ENCODE measurements around the gene COP1. TPM values are rescaled to one million over a fixed set of nuclear protein-coding genes. Genes with fewer than 3 reads are reported as not detected.
"Not testable (repeated sequence)": the region's sequence is repeated elsewhere in the genome, so short reads cannot be mapped to it uniquely, and the experiment has no call there.

COP1 gene
- 10 to 100 TPM; 26.3 to 28.5 TPM for total RNA-seq
- long read RNA-seq, partial matches to known transcripts = 0 of 8 reads
- long read RNA-seq, other reads (novel, unspliced or antisense) = 4 of 8 reads

DNA sequence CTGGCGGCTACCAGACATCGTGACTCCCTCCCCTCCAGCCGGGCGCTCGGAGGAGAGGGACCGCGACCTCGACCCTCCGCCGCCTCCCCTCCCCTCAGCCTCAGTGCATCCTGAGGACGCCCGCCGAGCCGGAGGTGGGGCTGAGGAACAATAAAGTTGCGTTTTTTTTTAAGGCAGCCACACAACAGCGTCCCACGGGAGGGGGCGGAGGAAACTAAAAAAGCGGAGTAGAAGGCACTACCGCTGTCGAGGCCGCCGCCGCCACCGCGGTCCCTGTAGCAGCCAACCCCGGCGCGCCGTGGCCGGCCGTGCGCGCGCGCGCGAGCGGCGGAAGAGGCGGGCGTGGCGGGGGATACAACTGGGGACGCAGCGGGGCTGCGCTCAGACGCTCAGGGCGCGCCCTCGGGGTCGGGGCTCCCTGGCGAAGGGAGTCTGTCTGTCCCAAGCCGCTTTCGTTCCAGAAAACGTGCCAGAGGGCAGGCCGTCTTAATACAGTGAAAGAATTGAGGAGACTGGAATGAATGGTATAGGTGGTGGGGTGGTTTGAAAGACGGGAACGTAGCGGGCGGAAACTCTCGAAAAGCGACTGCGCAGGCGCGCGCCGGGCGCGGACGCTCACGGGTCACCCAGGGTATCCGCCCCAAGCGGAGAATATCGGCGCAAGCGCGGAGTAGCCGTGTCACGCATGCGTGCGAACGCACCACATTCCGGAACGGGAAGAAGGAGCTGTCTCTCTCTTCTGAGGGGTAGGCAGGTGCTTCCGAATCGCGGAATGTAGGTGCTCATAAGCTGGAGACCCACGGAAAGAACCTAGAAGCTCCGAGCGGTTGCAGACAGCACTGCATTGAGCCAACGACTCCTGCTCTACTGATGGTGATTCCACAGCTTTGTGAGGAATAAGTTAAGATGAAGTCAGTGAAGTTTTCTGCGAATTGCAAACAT is at the start of gene COP1:
TSS of gene COP1 (minus strand) at position 326 of the 942 bp plus-strand sequence. CDS start at position 18, 308 bp downstream.
- intact Hi-C loops (cut with DNase I) = no loop called here
- DNase-seq (peak; percentile 98), ATAC-seq (peak; percentile 97)

GRCh38 chr1:176252191-176252590 is 45.1 kb upstream of the COP1 start:
- ATAC-seq (no peak), DNase-seq (no peak)
- intact Hi-C loops (cut with DNase I) = no loop called here

GRCh38 chr1:176244851-176245250 is 37.8 kb upstream of the COP1 start:
- no peak for DNase-seq
- intact Hi-C loops (cut with DNase I) = no loop called here
- ATAC-seq = no peak

DNA sequence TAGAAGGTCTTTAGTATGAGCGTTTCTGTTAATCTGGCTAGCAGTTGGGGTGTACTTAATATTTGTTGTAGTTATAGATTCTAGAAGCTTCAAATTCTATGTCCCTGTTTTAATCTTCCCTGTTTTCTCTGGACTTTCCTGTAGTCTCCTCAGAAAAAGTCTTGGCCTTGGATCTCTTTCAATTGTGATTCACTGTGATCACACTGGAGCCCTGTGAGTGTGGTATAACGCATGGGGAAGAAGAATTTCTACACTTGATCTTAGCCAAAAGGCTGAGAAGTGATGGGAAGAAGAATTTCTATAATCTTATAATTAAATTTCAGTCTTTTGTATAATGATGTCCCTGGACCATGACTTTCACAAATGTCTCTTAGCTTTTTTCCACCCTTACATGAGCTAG is 36.7 kb upstream of the COP1 start:
- ATAC-seq (no peak), DNase-seq (no peak)
- intact Hi-C loops (cut with DNase I) = no loop called here

DNA sequence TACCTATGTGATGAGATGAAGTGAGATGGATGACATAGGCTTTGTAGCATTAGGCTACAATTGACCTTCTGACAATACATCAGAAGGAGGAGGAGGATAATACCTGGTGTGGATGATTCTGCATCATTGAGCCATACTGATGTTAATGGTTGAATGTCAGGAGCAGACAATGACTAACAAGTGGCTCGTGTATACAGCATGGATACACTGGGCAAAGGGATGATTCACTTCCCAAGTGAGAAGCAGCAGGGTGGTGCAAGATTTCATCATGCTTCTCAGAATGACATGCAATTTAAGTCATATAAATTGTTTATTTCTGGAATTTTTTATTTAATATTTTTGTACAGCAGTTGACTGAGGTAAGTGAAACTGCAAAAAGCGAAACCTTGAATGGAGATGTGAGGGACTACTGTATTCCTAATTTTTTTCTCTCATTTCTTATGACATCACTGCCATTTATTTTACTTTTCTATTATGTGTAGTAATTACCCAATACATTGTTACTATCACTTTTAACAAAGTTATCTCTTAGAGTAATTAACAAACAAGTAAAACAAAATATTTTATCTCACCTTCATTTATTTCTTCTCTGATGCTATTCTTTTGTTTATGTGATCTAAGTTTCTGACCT is 34.4 kb upstream of the COP1 start:
- intact Hi-C loops (cut with DNase I) = no loop called here
- no peak for DNase-seq
- ATAC-seq = peak in 1 of 2 donors; percentile 64

GRCh38 chr1:176233657-176234056 is 26.6 kb upstream of the COP1 start:
- DNase-seq; intact Hi-C loops (cut with DNase I); ATAC-seq: not testable (repeated sequence)

GRCh38 chr1:176227579-176227978 is 20.5 kb upstream of the COP1 start:
- no peak for DNase-seq
- ATAC-seq = no peak
- intact Hi-C loops (cut with DNase I) = no loop called here

GRCh38 chr1:176225911-176226310 is 18.8 kb upstream of the COP1 start:
- DNase-seq (no peak), ATAC-seq (no peak)
- intact Hi-C loops (cut with DNase I) = no loop called here

- intact Hi-C loops (cut with DNase I) = no loop called here
- no peak for DNase-seq
- ATAC-seq = no peak
Observed at GRCh38 chr1:176225479-176225875, 18.4 kb upstream of the COP1 start.

- ATAC-seq (no peak), DNase-seq (no peak)
- intact Hi-C loops (cut with DNase I) = no loop called here
Observed at GRCh38 chr1:176222196-176222595, 15.1 kb upstream of the COP1 start.

- ATAC-seq (no peak), DNase-seq (no peak)
- intact Hi-C loops (cut with DNase I) = no loop called here
Observed at GRCh38 chr1:176220100-176220689, 13.1 kb upstream of the COP1 start.

DNA sequence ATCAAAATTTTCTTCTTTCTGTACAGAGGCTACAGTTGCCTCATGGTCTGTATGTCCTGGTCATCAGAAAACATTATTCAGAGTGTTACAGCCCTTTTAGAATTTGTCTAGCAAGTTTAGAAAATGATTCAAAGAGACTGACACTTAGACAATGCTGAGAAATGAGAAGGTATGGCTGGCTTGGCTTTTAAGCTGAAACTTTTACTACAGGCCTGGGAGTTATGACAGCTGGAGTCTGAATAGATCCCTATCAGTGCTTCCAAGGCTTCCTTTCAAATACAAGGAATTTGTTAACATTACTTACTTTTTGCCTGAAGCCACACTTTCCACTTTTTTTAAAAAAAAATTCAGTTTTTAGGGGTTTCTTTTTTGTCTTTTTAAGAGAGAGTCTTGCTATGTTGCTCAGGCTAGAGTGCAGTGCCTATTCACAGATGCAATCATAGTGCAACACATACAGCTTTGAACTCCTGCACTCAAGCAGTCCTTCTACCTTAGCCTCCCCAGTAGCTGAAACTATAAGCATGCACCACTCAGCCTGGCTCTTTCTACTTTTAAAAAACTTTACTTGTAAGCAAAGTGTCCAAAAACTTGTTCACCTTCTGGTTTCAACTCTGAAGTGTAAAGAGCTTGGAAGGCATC is 10.5 kb upstream of the COP1 start:
- ATAC-seq (no peak), DNase-seq (no peak)
- intact Hi-C loops (cut with DNase I) = no loop called here

DNA sequence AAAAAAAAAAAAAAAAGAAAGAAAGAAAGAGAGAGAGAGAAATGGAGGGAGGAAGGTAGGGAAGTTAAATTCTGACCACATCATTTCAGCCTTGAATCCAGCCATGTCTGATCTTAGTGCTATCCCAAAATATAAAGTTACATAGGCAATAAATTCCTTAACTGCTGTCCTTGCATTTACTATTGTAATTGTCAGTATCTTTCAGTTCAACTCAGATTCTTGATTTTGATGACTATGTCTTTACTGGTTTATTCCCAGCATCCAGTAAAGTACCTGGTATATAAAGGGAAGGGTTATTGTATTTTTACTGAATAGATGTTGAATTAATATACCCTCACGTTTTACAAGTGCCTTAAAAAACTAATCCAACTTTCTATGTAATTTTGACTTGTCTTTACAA is 8.9 kb upstream of the COP1 start:
- no peak for ATAC-seq
- DNase-seq = no peak
- intact Hi-C loops (cut with DNase I) = no loop called here

DNA sequence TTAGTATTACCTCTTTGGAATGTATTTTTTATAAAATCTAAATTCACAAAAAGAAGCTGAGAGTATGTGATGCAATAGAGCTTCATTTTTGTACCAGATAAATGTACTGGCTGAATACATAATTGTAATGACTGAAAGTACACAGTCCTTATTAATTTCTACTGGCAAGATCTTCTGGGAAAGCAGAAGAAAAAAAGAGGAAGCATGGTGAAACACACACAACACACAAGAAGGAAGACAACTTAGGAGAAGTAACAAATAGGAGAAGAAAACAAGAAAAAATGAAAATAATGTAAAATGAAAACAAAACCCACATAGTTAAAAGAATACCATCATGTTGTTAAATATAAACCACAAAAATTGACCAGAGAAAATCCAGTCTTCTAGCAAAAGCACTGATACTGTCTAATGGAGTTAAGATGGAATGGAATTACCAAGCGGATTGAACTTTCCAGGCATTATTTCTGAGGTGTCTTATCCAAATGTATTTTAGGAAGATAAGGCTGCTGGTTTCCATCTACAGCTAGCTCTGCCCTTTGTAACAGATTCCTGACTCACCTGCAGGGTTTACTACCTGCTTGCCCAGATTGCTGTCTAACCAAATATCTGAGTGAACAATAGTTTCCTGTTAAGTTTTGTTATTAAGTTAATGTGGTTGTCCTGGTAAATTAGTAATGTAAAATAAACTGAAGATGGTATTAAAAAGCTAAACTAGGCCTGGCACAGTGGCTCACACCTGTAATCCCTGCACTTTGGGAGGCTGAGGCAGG is 4.5 kb upstream of the COP1 start:
- intact Hi-C loops (cut with DNase I) = no loop called here
- ATAC-seq (no peak), DNase-seq (no peak)

DNA sequence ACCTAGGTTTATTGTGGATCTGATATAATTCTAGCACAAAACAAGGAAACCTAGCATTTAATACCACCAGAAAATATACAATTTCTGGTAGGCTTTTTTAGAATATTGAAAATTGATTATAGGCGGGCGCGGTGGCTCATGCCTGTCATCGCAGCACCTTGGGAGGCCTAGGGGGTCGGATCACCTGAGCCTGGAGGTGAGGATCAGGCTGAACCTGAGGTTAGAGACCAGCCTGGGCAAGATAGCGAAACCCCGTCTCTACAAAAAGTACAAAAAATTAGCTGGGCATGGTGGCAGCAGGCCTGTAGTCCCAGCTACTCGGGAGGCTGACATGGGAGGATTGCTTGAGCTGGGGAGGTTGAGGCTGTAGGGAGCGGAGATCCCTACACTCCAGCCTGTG is 948 bp upstream of the COP1 start:
- ATAC-seq (no peak), DNase-seq (no peak)
- intact Hi-C loops (cut with DNase I) = no loop called here

DNA sequence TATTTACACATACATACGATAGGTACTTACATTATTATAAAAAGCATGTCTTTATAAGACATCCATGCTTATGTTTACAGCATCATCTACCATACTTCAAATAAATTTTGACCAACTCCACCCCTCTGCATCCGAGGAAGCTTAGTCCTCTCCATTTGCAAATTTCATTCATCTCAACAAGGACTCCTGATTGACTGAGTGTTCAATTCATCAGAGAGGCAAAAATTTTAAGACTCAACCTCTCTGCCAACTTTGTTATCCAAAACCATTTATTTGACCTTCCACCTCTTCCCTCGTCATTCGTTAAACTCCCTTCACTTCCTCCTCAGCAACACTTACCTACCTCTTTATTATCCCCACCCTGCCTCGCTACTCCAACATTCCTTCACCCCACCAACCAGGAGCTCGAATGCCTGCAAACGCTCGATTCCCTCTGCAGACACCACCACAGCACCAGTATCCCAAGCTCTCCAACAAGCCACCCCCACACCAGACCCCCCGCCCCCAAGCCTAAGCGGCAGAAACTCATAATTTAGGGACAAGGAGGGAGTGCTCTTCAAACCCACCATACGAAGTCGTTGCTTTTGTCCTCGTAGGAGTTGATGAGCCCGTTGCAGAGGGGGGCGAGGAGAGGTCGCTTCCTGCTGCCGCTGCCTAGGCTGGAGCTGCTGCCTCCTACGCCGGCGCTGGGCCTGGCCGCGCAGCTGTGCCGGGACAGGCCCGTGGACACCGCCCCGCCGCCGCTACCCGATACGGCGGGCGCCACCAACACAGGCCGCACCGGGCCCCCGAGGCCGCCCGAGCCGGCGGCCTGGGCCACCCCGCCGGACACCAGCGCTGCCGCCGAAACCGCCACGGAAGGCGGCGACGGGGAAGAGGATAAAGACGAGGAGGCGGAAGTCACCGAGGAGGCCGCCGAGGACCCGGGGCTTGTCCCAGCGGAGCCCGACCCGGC is 803 bp downstream of the COP1 start:
- peak; percentile 56 to 70 for ATAC-seq
- DNase-seq = peak; percentile 52
- intact Hi-C loops (cut with DNase I) = no loop called here

GRCh38 chr1:176205332-176205914 is 1.7 kb downstream of the COP1 start:
- DNase-seq (no peak), ATAC-seq (no peak)
- intact Hi-C loops (cut with DNase I) = no loop called here
